Measurements from ENCODE around the gene GABRB3. TPM values are rescaled to one million over a fixed set of nuclear protein-coding genes. Genes with fewer than 3 reads are reported as not detected.

Gene GABRB3
- total RNA-seq, 2 donors from 2014 or later, result 0.07 TPM; not detected in 1

GRCh38 chr15:26631894-26632293 is 141.0 kb downstream of the GABRB3 start:
- no peaks in the 10 kb centered on the region for H3K27me3 Mint-ChIP-seq (ENCODE audit: low read depth)
- H3K4me3 Mint-ChIP-seq, result no peak overlapping the region
- DNase-seq (no peak), ATAC-seq (replicated peaks in 1 of 2) (no peak)
- peaks cover 3 to 5% of the 10 kb centered on the region in 2 donors for H3K36me3 Mint-ChIP-seq (ENCODE audit: insufficient read depth in 2 of 2)
- no peak overlapping the region for H3K27ac Mint-ChIP-seq
- peaks cover 8 to 10% of the 10 kb centered on the region in 2 donors for H3K9me3 Mint-ChIP-seq
- H3K4me1 Mint-ChIP-seq (ENCODE audit: low read depth), result no peaks in the 10 kb centered on the region

GRCh38 chr15:26630857-26631256 is 142.0 kb downstream of the GABRB3 start:
- peaks cover 3 to 5% of the 10 kb centered on the region in 2 donors for H3K36me3 Mint-ChIP-seq (ENCODE audit: insufficient read depth in 2 of 2)
- H3K9me3 Mint-ChIP-seq, result peaks cover 6 to 8% of the 10 kb centered on the region in 2 donors
- no peaks in the 10 kb centered on the region for H3K27me3 Mint-ChIP-seq (ENCODE audit: low read depth)
- ATAC-seq (replicated peaks in 1 of 2) (no peak), DNase-seq (no peak)
- no peak overlapping the region for H3K27ac Mint-ChIP-seq
- no peak overlapping the region for H3K4me3 Mint-ChIP-seq
- H3K4me1 Mint-ChIP-seq (ENCODE audit: low read depth), result no peaks in the 10 kb centered on the region

- peaks cover 6 to 7% of the 10 kb centered on the region in 2 donors for H3K9me3 Mint-ChIP-seq
- peak overlapping the region in 1 of 2 donors; percentile 56 for H3K4me3 Mint-ChIP-seq
- H3K27ac Mint-ChIP-seq, result no peak overlapping the region
- no peaks in the 10 kb centered on the region for H3K4me1 Mint-ChIP-seq (ENCODE audit: low read depth)
- ATAC-seq (replicated peaks in 1 of 2), result peak in 1 of 2 donors; percentile 29
- H3K36me3 Mint-ChIP-seq (ENCODE audit: insufficient read depth in 2 of 2), result peaks cover 3 to 4% of the 10 kb centered on the region in 2 donors
- H3K27me3 Mint-ChIP-seq (ENCODE audit: low read depth), result no peaks in the 10 kb centered on the region
- peak; percentile 1 to 4 for DNase-seq
These were observed 143.9 kb downstream of the GABRB3 start for GRCh38 chr15:26628879-26629529.

GRCh38 chr15:26628071-26628470 is 144.8 kb downstream of the GABRB3 start:
- H3K4me3 Mint-ChIP-seq, result no peak overlapping the region
- H3K27me3 Mint-ChIP-seq (ENCODE audit: low read depth), result no peaks in the 10 kb centered on the region
- peaks cover 3 to 4% of the 10 kb centered on the region in 2 donors for H3K36me3 Mint-ChIP-seq (ENCODE audit: insufficient read depth in 2 of 2)
- H3K4me1 Mint-ChIP-seq (ENCODE audit: low read depth), result no peaks in the 10 kb centered on the region
- ATAC-seq (replicated peaks in 1 of 2), result no peak
- no peak overlapping the region for H3K27ac Mint-ChIP-seq
- DNase-seq, result no peak
- peaks cover 6% of the 10 kb centered on the region in 2 donors for H3K9me3 Mint-ChIP-seq

- no peak overlapping the region for H3K27ac Mint-ChIP-seq
- DNase-seq, result no peak
- H3K4me1 Mint-ChIP-seq (ENCODE audit: low read depth), result no peaks in the 10 kb centered on the region
- peaks cover 8 to 10% of the 10 kb centered on the region in 2 donors for H3K36me3 Mint-ChIP-seq (ENCODE audit: insufficient read depth in 2 of 2)
- ATAC-seq (replicated peaks in 1 of 2), result no peak
- H3K27me3 Mint-ChIP-seq (ENCODE audit: low read depth), result no peaks in the 10 kb centered on the region
- H3K4me3 Mint-ChIP-seq, result no peak overlapping the region
- H3K9me3 Mint-ChIP-seq, result peaks cover 12 to 16% of the 10 kb centered on the region in 2 donors
These were observed 148.7 kb downstream of the GABRB3 start for GRCh38 chr15:26624128-26624527.

- DNase-seq, result no peak
- Mint-ChIP-seq H3K4me1 (ENCODE audit: low read depth) (no peaks in the 10 kb centered on the region), H3K9me3 (peaks cover 11 to 16% of the 10 kb centered on the region in 2 donors), H3K36me3 (ENCODE audit: insufficient read depth in 2 of 2) (peaks cover 7 to 8% of the 10 kb centered on the region in 2 donors), H3K4me3 (no peak overlapping the region), H3K27ac (no peak overlapping the region), H3K27me3 (ENCODE audit: low read depth) (no peaks in the 10 kb centered on the region)
- no peak for ATAC-seq (replicated peaks in 1 of 2)
These were observed 149.8 kb downstream of the GABRB3 start for GRCh38 chr15:26623071-26623470.

- Mint-ChIP-seq H3K27ac (no peak overlapping the region), H3K4me1 (ENCODE audit: low read depth) (no peaks in the 10 kb centered on the region), H3K27me3 (ENCODE audit: low read depth) (no peaks in the 10 kb centered on the region), H3K9me3 (peaks cover 8 to 12% of the 10 kb centered on the region in 2 donors), H3K36me3 (ENCODE audit: insufficient read depth in 2 of 2) (peaks cover 4 to 6% of the 10 kb centered on the region in 2 donors), H3K4me3 (no peak overlapping the region)
- DNase-seq, result no peak
- ATAC-seq (replicated peaks in 1 of 2), result no peak
These were observed 151.1 kb downstream of the GABRB3 start for GRCh38 chr15:26621816-26622215.

- ATAC-seq (replicated peaks in 1 of 2) (no peak), DNase-seq (no peak)
- H3K27ac Mint-ChIP-seq, result no peak overlapping the region
- H3K27me3 Mint-ChIP-seq (ENCODE audit: low read depth), result no peaks in the 10 kb centered on the region
- no peak overlapping the region for H3K4me3 Mint-ChIP-seq
- peaks cover 10% of the 10 kb centered on the region in 2 donors for H3K9me3 Mint-ChIP-seq
- no peaks in the 10 kb centered on the region for H3K4me1 Mint-ChIP-seq (ENCODE audit: low read depth)
- H3K36me3 Mint-ChIP-seq (ENCODE audit: insufficient read depth in 2 of 2), result peaks cover 4 to 6% of the 10 kb centered on the region in 2 donors
These were observed 152.1 kb downstream of the GABRB3 start for GRCh38 chr15:26620528-26621458.

GRCh38 chr15:26615927-26616302 is 157.0 kb downstream of the GABRB3 start:
- Mint-ChIP-seq H3K4me1 (ENCODE audit: low read depth) (no peaks in the 10 kb centered on the region), H3K4me3 (no peak overlapping the region), H3K27ac (no peak overlapping the region), H3K9me3 (peaks cover 14 to 15% of the 10 kb centered on the region in 2 donors), H3K36me3 (ENCODE audit: insufficient read depth in 2 of 2) (peaks cover 4 to 6% of the 10 kb centered on the region in 2 donors), H3K27me3 (ENCODE audit: low read depth) (no peaks in the 10 kb centered on the region)
- no peak for DNase-seq
- no peak for ATAC-seq (replicated peaks in 1 of 2)

GRCh38 chr15:26615188-26615926 is 157.5 kb downstream of the GABRB3 start:
- ATAC-seq (replicated peaks in 1 of 2), result no peak
- Mint-ChIP-seq H3K9me3 (peaks cover 14 to 15% of the 10 kb centered on the region in 2 donors), H3K36me3 (ENCODE audit: insufficient read depth in 2 of 2) (peaks cover 4 to 6% of the 10 kb centered on the region in 2 donors), H3K4me3 (no peak overlapping the region), H3K27ac (no peak overlapping the region), H3K4me1 (ENCODE audit: low read depth) (no peaks in the 10 kb centered on the region), H3K27me3 (ENCODE audit: low read depth) (no peaks in the 10 kb centered on the region)
- no peak for DNase-seq

GRCh38 chr15:26614734-26615133 is 158.1 kb downstream of the GABRB3 start:
- H3K27me3 Mint-ChIP-seq (ENCODE audit: low read depth), result no peaks in the 10 kb centered on the region
- DNase-seq, result no peak
- no peak for ATAC-seq (replicated peaks in 1 of 2)
- no peak overlapping the region for H3K27ac Mint-ChIP-seq
- H3K36me3 Mint-ChIP-seq (ENCODE audit: insufficient read depth in 2 of 2), result peaks cover 2 to 6% of the 10 kb centered on the region in 2 donors
- H3K4me3 Mint-ChIP-seq, result no peak overlapping the region
- H3K9me3 Mint-ChIP-seq, result peaks cover 12 to 14% of the 10 kb centered on the region in 2 donors
- no peaks in the 10 kb centered on the region for H3K4me1 Mint-ChIP-seq (ENCODE audit: low read depth)

- Mint-ChIP-seq H3K4me3 (no peak overlapping the region), H3K27me3 (ENCODE audit: low read depth) (no peaks in the 10 kb centered on the region), H3K36me3 (ENCODE audit: insufficient read depth in 2 of 2) (peaks cover 5 to 19% of the 10 kb centered on the region in 2 donors), H3K27ac (no peak overlapping the region), H3K4me1 (ENCODE audit: low read depth) (no peaks in the 10 kb centered on the region), H3K9me3 (peaks cover 20 to 22% of the 10 kb centered on the region in 2 donors)
- DNase-seq, result no peak
- no peak for ATAC-seq (replicated peaks in 1 of 2)
These were observed 174.2 kb downstream of the GABRB3 start for GRCh38 chr15:26598704-26599103.

GRCh38 chr15:26595611-26596010 is 177.3 kb downstream of the GABRB3 start:
- Mint-ChIP-seq H3K4me3 (no peak overlapping the region), H3K36me3 (ENCODE audit: insufficient read depth in 2 of 2) (peaks cover 2 to 14% of the 10 kb centered on the region in 2 donors), H3K4me1 (ENCODE audit: low read depth) (no peaks in the 10 kb centered on the region), H3K9me3 (peaks cover 9 to 10% of the 10 kb centered on the region in 2 donors), H3K27ac (no peak overlapping the region), H3K27me3 (ENCODE audit: low read depth) (no peaks in the 10 kb centered on the region)
- ATAC-seq (replicated peaks in 1 of 2), result no peak
- no peak for DNase-seq

All from activated T-cell treated with anti-CD3 and anti-CD28 coated beads, Interleukin-2, amount 50 U/mL, for 72 hours (primary cell).